Colon (tissue), 2 donors: ENCODE results near the gene TSC2.

Experiments used
- FAIRE-seq: peaks from 2 replicates; lab custom pipeline; 2012; peaks lifted over from hg19 to GRCh38; lab: Jason Lieb, UNC
- donor health status: control.
- donor health status: control.

TSC2 gene

GRCh38 chr16:2047330-2048115 is at the start of gene TSC2, which contains the start of gene NTHL1:
Gene TSC2, plus strand, starts transcription at chr16:2047985. Its CDS starts 631 bp downstream, at chr16:2048616.
Gene NTHL1, minus strand, starts transcription at chr16:2047834. Its CDS starts 11 bp downstream, at chr16:2047823.
- FAIRE-seq: no peak

- FAIRE-seq: no peak
Observed at GRCh38 chr16:1998360-1998835, 49.4 kb upstream of the TSC2 start.

- FAIRE-seq: no peak
Observed at GRCh38 chr16:1998852-1999801, 48.7 kb upstream of the TSC2 start.

GRCh38 chr16:1999866-2000514 is 47.8 kb upstream of the TSC2 start:
- FAIRE-seq: no peak

GRCh38 chr16:2001035-2001434 is 46.8 kb upstream of the TSC2 start:
- FAIRE-seq: no peak

- no peak for FAIRE-seq
Observed at GRCh38 chr16:2001456-2002355, 46.1 kb upstream of the TSC2 start.

- no peak for FAIRE-seq
Observed at GRCh38 chr16:2002406-2003230, 45.2 kb upstream of the TSC2 start.

GRCh38 chr16:2003231-2003826 is 44.5 kb upstream of the TSC2 start:
- FAIRE-seq: no peak

GRCh38 chr16:2003827-2004641 is 43.8 kb upstream of the TSC2 start:
- FAIRE-seq: no peak

- FAIRE-seq: no peak
Observed at GRCh38 chr16:2004795-2005517, 42.8 kb upstream of the TSC2 start.

- FAIRE-seq: no peak
Observed at GRCh38 chr16:2005646-2006045, 42.1 kb upstream of the TSC2 start.

- FAIRE-seq: no peak
Observed at GRCh38 chr16:2006317-2006716, 41.5 kb upstream of the TSC2 start.

- no peak for FAIRE-seq
Observed at GRCh38 chr16:2007081-2007836, 40.5 kb upstream of the TSC2 start.

- FAIRE-seq: no peak
Observed at GRCh38 chr16:2008009-2008526, 39.7 kb upstream of the TSC2 start.

GRCh38 chr16:2008631-2009163 is 39.1 kb upstream of the TSC2 start:
- FAIRE-seq: no peak

- no peak for FAIRE-seq
Observed at GRCh38 chr16:2009164-2009711, 38.5 kb upstream of the TSC2 start.
